Fibroblast of skin of abdomen (primary cell): Measurements from ENCODE around the gene TMEM255B.

Source experiments
- DNase-seq: peaks from one replicate; pipeline ENCODE4 v3.0.0-alpha.2; 2013

The TMEM255B gene

DNA sequence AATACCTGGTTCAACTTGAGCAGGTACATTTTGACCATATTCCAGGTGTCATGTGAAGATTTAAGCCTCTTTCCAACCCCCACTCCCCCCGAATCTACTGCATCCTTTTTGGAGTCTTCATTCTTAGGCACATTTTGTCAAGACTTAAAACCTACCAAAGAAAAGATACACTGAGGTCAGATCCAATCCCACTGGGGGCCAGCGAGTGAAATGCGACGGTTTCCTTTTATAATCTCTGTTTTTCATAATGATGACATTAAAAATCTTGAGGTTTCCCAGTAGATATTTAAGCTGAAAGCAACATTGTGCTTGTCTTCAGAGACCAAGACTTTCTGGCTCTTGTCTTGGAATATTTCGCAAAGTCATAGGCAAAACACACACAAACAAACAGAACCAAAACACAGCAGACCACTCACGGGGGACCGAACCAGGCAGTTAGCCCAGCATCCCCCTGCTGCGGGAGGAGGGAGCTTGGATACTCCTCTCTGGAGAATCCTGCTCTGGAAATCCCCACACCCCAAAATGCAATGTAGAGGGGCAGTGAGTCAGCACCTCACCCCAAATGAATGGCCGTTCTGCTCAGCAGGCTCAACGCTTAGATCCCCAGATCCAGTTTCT is 105.4 kb downstream of the TMEM255B start:
- DNase-seq: no peak

DNA sequence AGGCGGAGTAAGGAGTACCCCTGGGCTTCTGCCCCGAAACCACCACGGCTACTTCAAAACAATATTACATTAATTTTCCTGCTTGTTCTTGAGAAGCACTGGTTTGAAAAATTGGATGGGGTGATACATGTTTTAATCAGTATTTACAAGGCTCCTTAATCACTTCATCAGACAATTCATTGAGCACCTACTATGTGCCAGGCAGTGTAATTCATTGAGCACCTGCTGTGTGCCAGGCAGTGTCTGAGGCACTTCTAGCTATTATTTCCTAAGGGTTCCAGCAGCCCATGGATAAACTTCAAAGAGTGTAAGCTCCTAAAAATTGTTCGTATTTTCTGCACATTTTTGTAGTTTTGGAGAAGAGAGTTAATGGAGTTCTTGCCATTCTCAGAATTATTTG is 106.4 kb downstream of the TMEM255B start:
- DNase-seq: no peak
